Fibroblast of skin of right biceps (primary cell): ENCODE measurements around the gene PADI3.

Experiments
- DNase-seq: peaks from one replicate; pipeline ENCODE4 v3.0.0-alpha.2; 2013

PADI3 gene

GRCh38 chr1:17244821-17245740 lies 3.8 kb upstream of the PADI3 start:
- DNase-seq, result no peak

GRCh38 chr1:17245816-17246325 lies 3.0 kb upstream of the PADI3 start:
- no peak for DNase-seq

- DNase-seq, result no peak
These were observed 1.9 kb upstream of the PADI3 start for GRCh38 chr1:17246971-17247370.

- DNase-seq, result no peak
These were observed 1.7 kb downstream of the PADI3 start for GRCh38 chr1:17250601-17251000.

- DNase-seq, result no peak
These were observed 2.3 kb downstream of the PADI3 start for GRCh38 chr1:17251246-17251645.

- DNase-seq, result peak; percentile 70
These were observed 2.9 kb downstream of the PADI3 start for GRCh38 chr1:17251701-17252376.

- no peak for DNase-seq
These were observed 6.4 kb downstream of the PADI3 start for GRCh38 chr1:17255336-17255735.

- no peak for DNase-seq
These were observed 9.3 kb downstream of the PADI3 start for GRCh38 chr1:17258116-17258757.

GRCh38 chr1:17258758-17259130 lies 9.8 kb downstream of the PADI3 start:
- DNase-seq, result no peak

GRCh38 chr1:17259233-17259873 lies 10.5 kb downstream of the PADI3 start:
- DNase-seq, result peak; percentile 57

- no peak for DNase-seq
These were observed 11.4 kb downstream of the PADI3 start for GRCh38 chr1:17260264-17260663.

- no peak for DNase-seq
These were observed 11.8 kb downstream of the PADI3 start for GRCh38 chr1:17260738-17261137.

GRCh38 chr1:17263936-17264335 lies 15.0 kb downstream of the PADI3 start:
- DNase-seq, result no peak

- DNase-seq, result no peak
These were observed 15.6 kb downstream of the PADI3 start for GRCh38 chr1:17264470-17264869.

GRCh38 chr1:17265162-17265561 lies 16.3 kb downstream of the PADI3 start:
- no peak for DNase-seq

GRCh38 chr1:17265950-17266349 lies 17.1 kb downstream of the PADI3 start:
- DNase-seq, result no peak

- no peak for DNase-seq
These were observed 22.2 kb downstream of the PADI3 start for GRCh38 chr1:17270891-17271765.

- no peak for DNase-seq
These were observed 23.2 kb downstream of the PADI3 start for GRCh38 chr1:17272066-17272465.

- DNase-seq, result no peak
These were observed 23.7 kb downstream of the PADI3 start for GRCh38 chr1:17272646-17273045.

GRCh38 chr1:17273096-17273495 lies 24.2 kb downstream of the PADI3 start:
- no peak for DNase-seq

GRCh38 chr1:17274186-17275170 lies 25.6 kb downstream of the PADI3 start:
- DNase-seq, result peak; percentile 44
